ENCODE data around the gene TSC1.

- TF ChIP-seq CTCF (conservative IDR thresholded peaks at IDR 0.05; ENCODE audit: low read length) (no peak), EZH2phosphoT487 (IDR thresholded peaks at IDR 0.05; ENCODE audit: borderline replicate concordance) (no peak)
These were observed 49.3 kb downstream of the TSC1 start for GRCh38 chr9:132894862-132895835.
